Left cardiac atrium (tissue), 4 donors: ENCODE results near the gene PDXDC1. TPM values are rescaled to one million over a fixed set of nuclear protein-coding genes. Genes with fewer than 3 reads are reported as not detected.
A peak's percentile ranks its signal among the peaks of the same experiment; 100 is the strongest.
"Not testable (repeated sequence)": the region's sequence is repeated elsewhere in the genome, so short reads cannot be mapped to it uniquely, and the experiment has no call there.

Experiments
- ATAC-seq, 2 donors: fragments of 200-7000 bp; cut with Tn5 transposase; one replicate each; pipeline ENCODE4 v1.9.1; 2020; ENCODE audit warnings: mild to moderate bottlenecking in 2 of 2, moderate library complexity in 2 of 2
- DNase-seq: peaks from one replicate; pipeline ENCODE4 v3.0.0-alpha.2; 2020
- intact Hi-C, 2 donors: fragments of 100-400 bp; cut with DNase I; formaldehyde crosslinking; loops; one replicate each; pipeline versions ENCODE4 v1.14.1 to v1.15.1; 2022 to 2023
- total RNA-seq, 2 donors: library from RNA; stranded (reverse); fragmentation: NEBNext Ultra II Directional; extraction: Animal tissue kit (Norgen Biotek cat#: 25700); gene quantifications; one replicate each; pipeline ENCODE4 v1.2.1, GENCODE V29; 2021
- donor health status: DM: no; HTN: yes; CAD: no.
- donor health status: DM: no; HTN: yes; CAD: no; lungs with severe emphysema.
- donor health status: DM: yes; HTN: yes; CAD: no.
- donor health status: Dilated cardiomyopathy.

PDXDC1 gene
- total RNA-seq, 2 donors from 2014 or later = 73.8 to 103 TPM

DNA sequence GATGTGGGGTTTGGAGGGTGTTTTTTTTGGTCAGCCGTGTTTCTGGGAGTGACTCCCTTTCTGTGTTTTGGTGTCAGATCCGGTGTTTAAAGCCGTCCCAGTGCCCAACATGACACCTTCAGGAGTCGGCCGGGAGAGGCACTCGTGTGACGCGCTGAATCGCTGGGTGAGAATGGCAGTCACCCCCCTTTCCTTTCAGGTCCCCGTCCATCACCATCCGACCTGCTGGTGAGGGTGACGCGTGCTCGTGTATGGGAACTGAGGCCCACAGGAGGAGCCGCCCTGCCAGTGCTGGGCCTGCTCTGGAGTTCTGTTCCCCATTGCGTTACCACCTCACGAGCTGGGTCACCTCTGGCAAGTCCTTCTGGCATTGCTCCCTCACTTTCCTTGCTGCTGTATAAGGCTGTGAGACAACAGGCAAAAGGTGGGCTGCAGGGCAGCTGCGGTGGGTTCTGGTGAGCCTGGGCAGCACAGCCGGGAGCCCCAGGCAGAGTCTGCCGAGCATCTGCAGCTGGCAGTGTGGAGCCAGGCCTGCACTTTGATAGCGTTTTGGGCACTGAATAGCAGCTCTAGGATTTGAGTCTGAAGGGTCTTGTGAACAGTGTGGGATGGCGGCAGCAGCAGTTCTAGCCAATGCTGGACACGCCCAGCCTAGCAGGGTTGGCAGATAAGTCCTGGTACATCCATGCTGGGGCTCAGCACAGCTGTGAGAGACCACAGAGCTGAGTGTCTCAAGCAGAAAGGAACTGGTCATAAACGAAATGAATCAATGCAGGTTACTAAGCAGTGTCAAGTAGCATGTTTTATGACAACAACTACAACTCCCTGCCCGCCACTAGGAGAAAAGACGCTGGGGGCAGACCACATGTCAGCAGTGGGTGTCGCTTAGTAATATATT is 54.2 kb downstream of the PDXDC1 start:
- peak in 1 of 2 donors; percentile 40 for ATAC-seq
- DNase-seq = peak; percentile 64
- intact Hi-C loops = not testable (repeated sequence)

DNA sequence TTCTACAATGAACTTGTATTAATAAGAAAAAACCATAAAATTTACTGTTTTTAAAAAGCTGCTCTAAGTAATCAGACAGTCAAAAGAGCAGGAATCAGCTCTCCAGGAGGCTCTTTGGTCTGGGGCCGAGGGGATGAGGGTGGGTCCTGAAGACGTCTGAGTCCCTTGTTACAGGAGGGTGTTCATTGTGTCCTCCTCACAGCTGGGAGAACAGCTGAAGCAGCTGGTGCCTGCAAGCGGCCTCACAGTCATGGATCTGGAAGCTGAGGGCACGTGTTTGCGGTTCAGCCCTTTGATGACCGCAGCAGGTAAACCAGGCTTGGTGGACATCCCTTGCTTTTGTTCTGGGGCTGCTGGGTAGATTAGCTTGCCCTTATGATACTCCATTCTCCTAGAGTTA is 54.9 kb downstream of the PDXDC1 start:
- DNase-seq, ATAC-seq, intact Hi-C loops: not testable (repeated sequence)

DNA sequence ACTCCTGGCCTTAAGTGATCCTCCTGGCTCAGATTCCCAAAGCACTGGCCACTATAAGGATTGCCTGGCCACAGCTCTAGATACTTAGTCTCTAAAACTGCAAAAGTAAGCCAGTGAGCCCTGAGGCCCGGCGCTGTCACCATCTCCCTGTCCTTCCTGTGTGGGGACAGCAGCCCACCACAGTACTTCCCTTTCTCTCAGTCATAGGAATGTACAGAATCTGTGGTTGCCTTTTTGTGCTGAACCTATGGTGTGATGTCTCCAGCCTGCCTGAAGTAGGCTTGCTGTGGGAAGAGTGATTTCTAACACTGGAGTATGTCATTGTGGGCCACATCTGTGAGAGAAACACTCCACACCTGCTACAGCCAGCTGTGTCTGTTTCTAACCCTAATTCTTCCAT is 56.4 kb downstream of the PDXDC1 start:
- intact Hi-C loops = no loop called here

DNA sequence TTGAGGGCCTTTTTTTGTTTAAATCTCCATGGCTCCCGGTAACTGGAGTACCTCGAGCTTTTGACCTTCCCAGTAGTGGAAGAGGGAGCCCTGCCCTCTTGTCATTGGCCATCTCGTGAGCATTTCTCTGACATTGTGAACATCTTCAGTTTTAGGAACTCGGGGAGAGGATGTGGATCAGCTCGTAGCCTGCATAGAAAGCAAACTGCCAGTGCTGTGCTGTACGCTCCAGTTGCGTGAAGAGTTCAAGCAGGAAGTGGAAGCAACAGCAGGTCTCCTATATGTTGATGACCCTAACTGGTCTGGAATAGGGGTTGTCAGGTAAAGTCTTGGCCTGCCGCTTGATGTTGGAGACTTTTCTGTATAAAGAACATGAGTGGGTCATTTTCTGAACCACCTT is 56.8 kb downstream of the PDXDC1 start:
- intact Hi-C loops = no loop called here
- DNase-seq (no peak), ATAC-seq (no peak)

More for the DNA sequence above, 56.4 kb downstream of the PDXDC1 start:
- DNase-seq (no peak), ATAC-seq (no peak)

DNA sequence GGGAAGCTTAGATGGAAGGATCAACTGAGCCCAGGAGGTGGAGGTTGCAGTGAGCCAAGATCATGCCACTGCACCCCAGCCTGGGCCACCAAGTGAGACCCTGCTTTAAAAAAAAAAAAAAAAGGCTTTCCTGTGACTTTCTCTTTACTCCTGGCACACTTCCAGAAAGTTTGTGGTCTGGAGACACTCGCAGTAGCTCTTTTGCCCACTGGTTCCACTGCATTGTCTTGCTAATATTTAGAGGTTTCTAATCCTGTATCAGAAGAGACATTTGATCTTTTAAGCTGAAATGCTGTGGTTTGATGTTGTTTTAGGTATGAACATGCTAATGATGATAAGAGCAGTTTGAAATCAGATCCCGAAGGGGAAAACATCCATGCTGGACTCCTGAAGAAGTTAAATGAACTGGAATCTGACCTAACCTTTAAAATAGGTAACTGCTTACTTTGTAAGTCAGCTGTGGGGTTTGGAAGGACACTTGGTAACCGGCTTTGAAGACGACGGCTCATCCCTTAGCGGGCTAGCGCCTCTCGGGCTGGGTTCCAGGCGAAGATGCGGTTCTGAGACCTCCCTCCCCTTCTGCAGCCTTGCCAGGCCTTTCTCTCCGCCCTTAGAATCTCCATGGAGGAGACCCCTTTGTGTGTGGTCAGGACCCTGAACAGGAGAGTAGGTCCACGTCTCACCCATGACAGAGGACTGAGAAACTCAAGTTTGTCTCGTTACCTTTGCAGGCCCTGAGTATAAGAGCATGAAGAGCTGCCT is 57.9 kb downstream of the PDXDC1 start:
- DNase-seq (no peak), ATAC-seq (no peak)
- intact Hi-C loops = no loop called here

DNA sequence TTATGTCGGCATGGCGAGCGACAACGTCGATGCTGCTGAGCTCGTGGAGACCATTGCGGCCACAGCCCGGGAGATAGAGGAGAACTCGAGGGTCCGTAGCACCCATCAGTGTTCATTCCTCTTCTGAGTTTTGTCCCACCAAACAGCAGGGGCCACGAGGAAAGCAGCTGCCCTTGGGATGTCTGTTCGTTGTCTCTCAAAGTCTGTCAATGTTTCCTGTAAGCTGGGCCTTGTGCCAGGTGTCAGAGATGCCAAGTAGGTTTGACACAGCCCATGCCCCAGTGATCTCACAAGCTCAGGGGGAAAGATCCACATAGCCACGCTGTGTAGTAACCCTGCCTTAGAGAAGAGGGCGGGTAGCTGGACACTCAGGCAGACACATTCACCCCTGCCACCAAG is 58.5 kb downstream of the PDXDC1 start:
- intact Hi-C loops = no loop called here
- ATAC-seq (peak; percentile 62 to 76), DNase-seq (peak; percentile 71)

DNA sequence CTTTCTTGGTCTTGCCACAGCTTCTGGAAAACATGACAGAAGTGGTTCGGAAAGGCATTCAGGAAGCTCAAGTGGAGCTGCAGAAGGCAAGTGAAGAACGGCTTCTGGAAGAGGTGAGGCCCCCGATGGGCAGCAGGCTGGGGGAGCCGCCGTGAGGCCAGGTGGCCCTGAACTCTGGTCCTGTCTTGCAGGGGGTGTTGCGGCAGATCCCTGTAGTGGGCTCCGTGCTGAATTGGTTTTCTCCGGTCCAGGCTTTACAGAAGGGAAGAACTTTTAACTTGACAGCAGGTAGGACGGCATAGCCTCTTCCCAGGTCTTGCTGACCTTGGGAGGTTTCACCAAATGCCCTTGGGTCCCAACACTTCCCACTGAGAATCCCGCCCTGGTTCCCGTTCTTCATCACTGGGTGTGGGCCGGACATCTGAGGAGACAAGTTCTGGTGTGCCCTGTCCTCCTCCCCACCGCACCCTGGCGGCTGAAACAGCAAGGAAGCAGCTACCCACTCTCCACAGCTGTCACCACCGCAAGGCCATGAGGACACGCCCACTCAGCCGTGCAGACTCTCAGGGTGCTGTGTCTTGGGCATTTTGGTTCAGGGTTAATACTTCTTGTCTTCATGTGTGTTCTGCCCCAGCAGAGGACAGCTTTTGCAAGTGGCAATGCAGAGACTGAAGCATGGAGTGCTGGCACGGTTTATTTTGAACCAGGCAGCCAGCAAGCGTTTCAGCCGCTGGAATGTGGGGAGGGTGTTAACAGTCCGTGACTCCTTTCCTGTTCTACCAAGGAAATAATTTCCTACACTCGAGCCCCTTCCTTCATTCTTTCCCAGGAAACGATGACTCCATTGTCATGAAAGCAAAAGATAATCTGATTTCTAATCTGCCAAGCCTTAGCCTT is 59.7 kb downstream of the PDXDC1 start:
- intact Hi-C loops = no loop called here
- DNase-seq (no peak), ATAC-seq (peak; percentile 54 to 70)

DNA sequence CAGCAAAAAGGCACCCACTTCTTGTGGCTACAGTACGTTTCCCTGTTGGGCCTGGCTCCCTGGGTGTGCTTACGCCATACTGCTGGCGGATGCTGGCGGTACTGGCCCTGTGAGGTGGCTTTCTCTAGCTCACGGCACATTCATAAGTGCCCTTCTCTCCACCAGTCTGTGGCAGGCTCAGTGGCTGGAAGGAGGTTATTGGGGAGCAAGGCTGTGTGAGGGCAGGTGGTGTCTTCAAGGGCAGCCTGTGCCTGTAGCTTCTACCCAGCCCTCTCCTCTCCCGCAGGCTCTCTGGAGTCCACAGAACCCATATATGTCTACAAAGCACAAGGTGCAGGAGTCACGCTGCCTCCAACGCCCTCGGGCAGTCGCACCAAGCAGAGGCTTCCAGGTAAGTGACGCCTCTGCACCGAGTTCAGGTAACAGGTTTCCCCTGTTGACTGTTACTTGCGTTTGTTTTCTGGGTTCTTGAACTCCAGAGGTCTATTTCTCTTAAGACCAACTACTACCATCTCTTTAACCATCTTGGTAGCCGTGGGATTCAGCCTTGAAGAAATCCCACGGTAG is 60.4 kb downstream of the PDXDC1 start:
- intact Hi-C loops = no loop called here
- DNase-seq (no peak), ATAC-seq (no peak)

DNA sequence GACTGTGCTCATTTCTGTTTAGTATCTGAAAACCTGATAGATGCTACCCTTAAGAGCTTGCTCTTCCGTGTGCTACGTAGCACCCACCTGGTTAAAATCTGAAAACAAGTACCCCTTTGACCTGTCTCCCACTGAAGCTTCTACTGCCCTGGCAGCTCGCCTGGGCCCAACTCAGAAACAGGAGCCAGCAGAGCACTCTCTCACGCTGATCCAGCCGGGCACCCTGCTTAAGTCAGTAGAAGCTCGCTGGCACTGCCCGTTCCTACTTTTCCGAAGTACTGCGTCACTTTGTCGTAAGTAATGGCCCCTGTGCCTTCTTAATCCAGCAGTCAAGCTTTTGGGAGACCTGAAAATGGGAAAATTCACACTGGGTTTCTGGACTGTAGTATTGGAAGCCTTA is 62.2 kb downstream of the PDXDC1 start:
- ATAC-seq (no peak), DNase-seq (no peak)
- intact Hi-C loops = no loop called here

DNA sequence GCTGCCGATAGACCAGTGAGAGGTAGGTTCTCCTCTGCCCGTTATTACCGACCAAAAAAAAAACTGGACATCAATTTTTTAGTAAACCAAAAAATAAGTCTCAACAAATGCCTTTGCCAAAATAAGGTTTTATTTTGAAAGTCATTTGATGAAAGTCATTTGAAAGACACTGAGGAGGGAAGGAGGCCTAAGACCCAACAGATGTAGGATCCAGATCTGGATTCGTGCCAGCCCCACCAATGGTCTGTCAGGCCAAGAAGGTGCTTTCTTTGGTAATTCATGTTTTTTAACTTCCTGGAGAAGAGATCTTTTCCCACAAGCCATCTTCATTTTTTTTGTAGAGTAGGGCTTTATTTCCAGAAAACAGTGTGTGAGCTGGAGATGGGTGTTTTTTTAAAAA is 62.9 kb downstream of the PDXDC1 start:
- no peak for ATAC-seq
- intact Hi-C loops = no loop called here
- no peak for DNase-seq

DNA sequence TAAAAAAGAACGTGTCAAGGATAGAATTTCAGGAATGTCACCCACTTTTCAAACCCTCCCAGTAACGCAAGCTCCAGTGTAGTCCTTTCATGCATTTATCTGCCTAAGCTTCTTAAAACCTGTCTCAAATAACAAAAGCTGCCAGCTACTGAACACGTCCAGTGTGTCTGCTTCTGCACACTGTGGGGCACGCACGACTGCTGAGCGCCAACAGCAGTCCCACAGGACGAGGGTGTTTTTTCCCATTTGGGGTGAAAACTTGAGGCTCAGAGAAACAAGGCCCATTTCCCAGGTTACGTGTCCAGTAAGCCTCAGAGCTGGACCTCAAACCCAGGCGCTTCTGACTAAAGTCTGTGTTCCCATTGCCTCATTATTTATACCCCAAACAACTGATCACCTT is 63.9 kb downstream of the PDXDC1 start:
- ATAC-seq = no peak
- intact Hi-C loops = no loop called here
- DNase-seq = no peak

DNA sequence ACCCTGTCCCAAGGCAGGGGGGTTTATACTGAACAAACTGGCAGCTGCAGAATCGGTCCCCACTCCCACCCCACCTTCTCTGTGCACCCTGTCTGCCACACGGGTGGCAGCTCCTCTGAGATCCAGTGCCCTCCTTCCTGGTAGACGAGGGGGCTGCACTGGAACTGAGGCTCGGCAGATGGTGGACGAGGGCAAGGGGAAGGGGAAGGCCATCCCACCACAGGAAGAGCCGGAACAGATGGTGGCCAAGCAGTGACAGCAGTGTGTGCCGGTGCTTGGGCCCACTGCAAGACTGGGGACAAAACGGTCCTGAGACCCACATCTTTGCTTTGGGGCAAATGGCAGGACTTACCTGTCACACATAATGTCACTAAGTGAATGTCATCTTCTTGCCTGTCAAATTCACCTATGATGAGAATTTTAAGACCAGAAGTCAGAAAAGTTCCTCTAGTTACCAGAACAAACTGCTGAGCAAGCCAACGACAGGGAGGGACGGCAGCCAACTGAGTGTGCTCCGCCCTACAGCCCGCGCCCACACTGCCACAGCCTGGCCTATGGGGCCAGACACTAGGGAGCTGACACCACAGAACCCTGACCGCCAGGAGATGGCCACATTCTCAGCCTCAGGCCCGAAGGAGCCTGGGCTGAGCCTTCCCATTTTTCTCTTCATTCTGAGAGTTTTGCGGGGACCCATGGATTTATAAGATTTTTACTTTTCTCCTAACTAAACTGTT is 66.6 kb downstream of the PDXDC1 start:
- intact Hi-C loops = no loop called here
- ATAC-seq (peak; percentile 97 to 99), DNase-seq (peak; percentile 88)

DNA sequence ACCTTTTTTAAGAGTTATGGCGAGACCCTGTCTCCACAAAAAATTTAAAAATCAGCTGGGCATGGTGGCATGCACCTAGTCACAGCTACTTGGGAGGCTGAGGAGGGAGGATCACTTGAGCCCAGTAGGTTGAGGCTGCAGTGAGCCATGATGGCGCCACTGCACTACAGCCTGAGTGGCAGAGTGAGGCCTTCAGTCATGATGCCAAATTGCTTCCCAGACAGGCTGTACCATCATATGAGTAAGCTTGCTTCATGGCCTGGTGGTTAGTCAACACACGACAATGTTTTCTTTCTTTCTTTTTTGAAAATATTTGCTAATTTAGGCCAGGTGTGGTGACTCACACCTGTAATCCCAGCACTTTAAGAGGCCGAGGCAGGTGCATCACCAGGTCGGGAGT is 68.5 kb downstream of the PDXDC1 start:
- intact Hi-C loops = no loop called here
- no peak for DNase-seq
- ATAC-seq = no peak

DNA sequence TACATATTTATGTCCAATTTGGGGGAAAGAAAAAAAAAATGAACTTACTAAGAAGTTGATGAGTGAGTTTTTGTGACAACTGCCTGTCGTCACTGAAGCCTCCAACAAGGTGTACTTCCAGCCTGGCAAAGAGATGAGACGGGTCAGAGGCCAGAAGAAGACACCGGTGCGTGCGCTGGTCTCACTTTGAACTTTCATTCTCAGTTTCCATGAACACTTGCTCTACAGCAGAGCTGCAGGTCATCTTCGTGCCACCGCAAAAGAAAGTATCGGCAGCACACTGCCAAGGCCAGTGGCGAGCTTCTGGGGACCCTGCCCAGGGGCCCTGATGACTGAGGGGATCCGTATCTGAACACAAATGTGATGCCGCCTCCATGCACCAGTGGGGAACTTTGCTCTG is 69.5 kb downstream of the PDXDC1 start:
- no peak for ATAC-seq
- DNase-seq = no peak
- intact Hi-C loops = no loop called here

DNA sequence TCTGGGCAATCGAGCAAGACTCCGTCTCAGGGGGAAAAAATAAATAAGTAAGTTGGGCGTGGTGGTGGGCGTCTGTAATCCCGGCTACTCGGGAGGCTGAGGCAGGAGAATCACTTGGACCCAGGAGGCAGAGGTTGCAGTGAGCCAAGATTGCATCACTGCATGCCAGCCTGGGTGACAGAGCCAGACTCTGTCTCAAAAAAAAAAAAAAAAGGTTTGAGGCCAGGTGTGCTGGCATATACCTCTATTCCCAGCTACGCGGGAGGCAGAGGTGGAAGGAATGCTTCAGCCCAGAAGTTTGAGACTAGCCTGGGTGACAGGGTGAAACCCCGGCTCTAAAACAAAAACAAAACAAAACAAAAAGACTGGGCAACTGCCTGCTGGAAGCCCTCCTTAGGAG is 70.4 kb downstream of the PDXDC1 start:
- ATAC-seq, intact Hi-C loops, DNase-seq: not testable (repeated sequence)

DNA sequence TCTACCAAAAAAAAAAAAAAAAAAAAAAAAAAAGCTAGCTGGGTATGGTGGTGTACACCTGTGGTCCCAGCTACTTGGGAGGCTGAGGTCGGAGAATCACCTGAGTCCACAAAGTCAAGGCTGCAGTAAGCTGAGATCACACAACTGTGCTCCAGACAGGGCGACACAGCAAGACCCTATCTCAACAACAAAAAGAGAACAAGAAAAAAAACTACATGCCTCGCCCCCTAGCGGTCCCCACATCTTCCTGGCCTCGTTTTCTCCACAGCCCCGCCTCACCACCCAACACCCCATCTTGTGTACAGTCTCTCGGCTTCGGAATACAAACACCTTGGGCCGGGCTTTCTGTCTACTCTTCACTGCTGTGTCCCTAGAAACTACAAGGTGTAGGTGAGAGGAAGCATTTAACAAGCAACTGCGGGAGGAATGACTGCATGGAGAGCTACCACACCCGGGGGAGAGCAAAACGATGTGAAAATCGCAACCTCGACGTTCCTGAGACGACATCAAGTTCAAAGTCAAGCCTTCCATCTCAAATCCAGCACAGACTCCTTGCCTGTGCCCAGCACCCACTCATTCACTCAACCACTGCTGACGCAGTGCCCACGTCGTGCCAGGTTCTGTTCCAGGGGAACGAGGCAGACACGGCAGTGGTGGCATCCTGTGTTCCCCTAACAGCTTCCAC is 72.0 kb downstream of the PDXDC1 start:
- DNase-seq (no peak), ATAC-seq (no peak)
- intact Hi-C loops = no loop called here

DNA sequence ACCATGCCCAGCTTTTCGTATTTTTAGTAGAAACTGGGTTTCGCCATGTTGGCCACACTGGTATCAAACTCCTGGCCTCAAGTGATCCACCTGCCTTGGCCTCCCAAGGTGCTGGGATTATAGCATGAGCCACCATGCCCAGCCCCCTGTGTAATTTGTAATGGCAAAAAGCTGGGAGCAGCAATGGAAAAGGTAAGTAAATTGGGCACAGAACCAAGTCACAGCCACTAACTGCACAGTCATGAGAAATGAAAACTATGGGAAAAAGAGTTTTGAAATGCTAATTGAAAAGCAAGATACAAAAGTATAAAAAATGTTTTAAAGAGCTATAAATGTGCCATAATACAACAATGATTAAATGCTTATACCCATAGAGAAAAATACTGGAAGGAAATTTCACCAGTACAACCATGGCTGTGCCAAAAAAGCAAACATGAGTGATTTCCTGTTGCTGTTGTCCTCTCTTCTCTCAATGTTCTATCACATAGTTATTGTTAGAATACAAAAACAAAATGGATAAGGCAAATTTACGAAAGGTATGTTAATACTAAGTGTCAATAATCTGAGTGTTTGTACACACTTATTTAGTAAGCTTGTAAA is 74.9 kb downstream of the PDXDC1 start:
- intact Hi-C loops = no loop called here
- ATAC-seq (no peak), DNase-seq (no peak)
